Gastrocnemius medialis (tissue), 4 donors: Measurements from ENCODE around the gene VAV1. TPM values are rescaled to one million over a fixed set of nuclear protein-coding genes. Genes with fewer than 3 reads are reported as not detected.

ENCODE experiments used
- ATAC-seq, 2 donors: fragments of 150-250 bp; one replicate each; pipeline ENCODE4 v1.9.1; 2016
- DNase-seq, 2 donors: peaks; one replicate each; pipeline ENCODE4 v3.0.0-alpha.2; 2019
- H3K27ac ChIP-seq, 4 donors: fragments of 200-600 bp; sonication (generic); 1 replicate in 1 of 4; 2 replicates in 3 of 4; pipeline ENCODE4 v1.5.1; 2016 to 2018; ENCODE audit warnings: mild to moderate bottlenecking in 2 of 4, moderate library complexity in 1 of 4
- H3K27me3 ChIP-seq, 3 donors: fragments of 200-600 bp; sonication (generic) in 2 of 3; 1 replicate in 1 of 3; 2 replicates in 2 of 3; pipeline versions ENCODE4 v1.5.1 to v1.6.0; 2016 to 2019; ENCODE audit warnings: mild to moderate bottlenecking in 1 of 3, moderate library complexity in 1 of 3
- H3K36me3 ChIP-seq, 2 donors: fragments of 200-600 bp; sonication (generic) in 1 of 2; one replicate each; pipeline ENCODE4 v1.5.1; 2017 to 2018
- H3K4me1 ChIP-seq, 2 donors: fragments of 200-600 bp; sonication (generic) in 1 of 2; one replicate each; pipeline ENCODE4 v1.5.1; 2016 to 2017; ENCODE audit warnings: mild to moderate bottlenecking in 2 of 2
- H3K4me3 ChIP-seq, 4 donors: fragments of 200-600 bp; sonication (generic) in 3 of 4; 1 replicate in 1 of 4; 2 replicates in 3 of 4; pipeline ENCODE4 v1.5.1; 2016 to 2019; ENCODE audit warnings: mild to moderate bottlenecking in 2 of 4
- H3K9me3 ChIP-seq, 3 donors: fragments of 200-600 bp; sonication (generic) in 2 of 3; 1 replicate in 1 of 3; 2 replicates in 2 of 3; pipeline ENCODE4 v1.5.1; 2016 to 2019
- CTCF ChIP-seq, 5 experiments: fragments of 450-650 bp in 3 of 5; fragments of 200-600 bp in 2 of 5; sonication (generic) in 2 of 5; IDR thresholded peaks in 4 of 5; conservative IDR thresholded peaks in 1 of 5; 1 replicate in 4 of 5; 2 replicates in 1 of 5; pipeline ENCODE4 v1.5.1; 2016 to 2019; ENCODE audit warnings: antibody characterized with exemption in 5 of 5, mild to moderate bottlenecking in 3 of 5, moderate library complexity in 3 of 5
- POLR2A ChIP-seq, 2 donors: fragments of 450-650 bp; IDR thresholded peaks; one replicate each; pipeline ENCODE4 v1.6.1; 2017; ENCODE audit warnings: antibody characterized with exemption in 2 of 2, mild to moderate bottlenecking in 2 of 2, moderate library complexity in 2 of 2
- in situ Hi-C, 4 donors: fragments of 200-750 bp; cut with MboI; loops; one replicate each; pipeline versions ENCODE4 v1.15.0 to v1.8.0; 2017; ENCODE audit warnings: low sequenced_read_pairs in 4 of 4
- intact Hi-C: fragments of 100-400 bp; cut with DNase I; formaldehyde crosslinking; loops from one replicate; pipeline ENCODE4 v1.15.1; 2023; ENCODE audit warnings: low total_unique reads
- total RNA-seq, 4 donors: library from RNA; depleted of rRNA; stranded (reverse); fragments of >200 nt; gene quantifications; one replicate each; pipeline versions ENCODE4 v1.1.0 to v1.2.3, GENCODE V29; 2016

The VAV1 gene
- total RNA-seq, 4 donors from 2014 or later, result 0.63 to 1.8 (median 0.96) TPM

- H3K9me3 ChIP-seq, result no peaks in the 10 kb centered on the region
- in situ Hi-C loops (no loop called here), intact Hi-C loops (no loop called here)
- no peak overlapping the region for H3K4me3 ChIP-seq
- TF ChIP-seq POLR2A (IDR thresholded peaks at IDR 0.05) (no peak), CTCF (IDR thresholded peaks at IDR 0.05 in 4 of 5, conservative IDR thresholded peaks at IDR 0.05 in 1 of 5) (no peak)
- no peak for DNase-seq
- no peaks in the 10 kb centered on the region for H3K36me3 ChIP-seq
- ATAC-seq, result no peak
- no peaks in the 10 kb centered on the region for H3K27me3 ChIP-seq
- H3K4me1 ChIP-seq, result no peaks in the 10 kb centered on the region
- H3K27ac ChIP-seq, result no peak overlapping the region
These were observed 116.5 kb downstream of the VAV1 start for GRCh38 chr19:6888967-6889366.

- in situ Hi-C loops, result no loop called here
- TF ChIP-seq POLR2A (IDR thresholded peaks at IDR 0.05), result no peak
- no peak for TF ChIP-seq CTCF (IDR thresholded peaks at IDR 0.05 in 4 of 5, conservative IDR thresholded peaks at IDR 0.05 in 1 of 5)
- no peaks in the 10 kb centered on the region for H3K36me3 ChIP-seq
- no peak overlapping the region for H3K27ac ChIP-seq
- no peaks in the 10 kb centered on the region for H3K4me1 ChIP-seq
- ATAC-seq (no peak), DNase-seq (no peak)
- intact Hi-C loops, result no loop called here
- no peak overlapping the region for H3K4me3 ChIP-seq
- no peaks in the 10 kb centered on the region for H3K9me3 ChIP-seq
- no peaks in the 10 kb centered on the region for H3K27me3 ChIP-seq
These were observed 117.9 kb downstream of the VAV1 start for GRCh38 chr19:6890401-6890913.

GRCh38 chr19:6890938-6891337 lies 118.4 kb downstream of the VAV1 start:
- intact Hi-C loops, result no loop called here
- no peaks in the 10 kb centered on the region for H3K4me1 ChIP-seq
- H3K27ac ChIP-seq, result no peak overlapping the region
- in situ Hi-C loops, result no loop called here
- TF ChIP-seq POLR2A (IDR thresholded peaks at IDR 0.05) (no peak), CTCF (IDR thresholded peaks at IDR 0.05 in 4 of 5, conservative IDR thresholded peaks at IDR 0.05 in 1 of 5) (no peak)
- DNase-seq (no peak), ATAC-seq (no peak)
- H3K9me3 ChIP-seq, result no peaks in the 10 kb centered on the region
- H3K36me3 ChIP-seq, result no peaks in the 10 kb centered on the region
- H3K27me3 ChIP-seq, result no peaks in the 10 kb centered on the region
- H3K4me3 ChIP-seq, result no peak overlapping the region

GRCh38 chr19:6891761-6892385 lies 119.4 kb downstream of the VAV1 start:
- Histone ChIP-seq H3K9me3 (no peaks in the 10 kb centered on the region), H3K4me1 (no peaks in the 10 kb centered on the region), H3K36me3 (no peaks in the 10 kb centered on the region), H3K4me3 (no peak overlapping the region), H3K27ac (no peak overlapping the region), H3K27me3 (no peaks in the 10 kb centered on the region)
- ATAC-seq (no peak), DNase-seq (no peak)
- in situ Hi-C loops (no loop called here), intact Hi-C loops (no loop called here)
- TF ChIP-seq POLR2A (IDR thresholded peaks at IDR 0.05), result no peak
- no peak for TF ChIP-seq CTCF (IDR thresholded peaks at IDR 0.05 in 4 of 5, conservative IDR thresholded peaks at IDR 0.05 in 1 of 5)

GRCh38 chr19:6894313-6894712 lies 121.8 kb downstream of the VAV1 start:
- Histone ChIP-seq H3K27ac (no peak overlapping the region), H3K4me1 (no peaks in the 10 kb centered on the region), H3K9me3 (no peaks in the 10 kb centered on the region), H3K27me3 (no peaks in the 10 kb centered on the region), H3K36me3 (no peaks in the 10 kb centered on the region), H3K4me3 (no peak overlapping the region)
- in situ Hi-C loops, result no loop called here
- TF ChIP-seq POLR2A (IDR thresholded peaks at IDR 0.05) (no peak), CTCF (IDR thresholded peaks at IDR 0.05 in 4 of 5, conservative IDR thresholded peaks at IDR 0.05 in 1 of 5) (no peak)
- DNase-seq (no peak), ATAC-seq (no peak)
- intact Hi-C loops, result no loop called here
